Measurements from ENCODE around the gene SWI5.
A peak's percentile ranks its signal among the peaks of the same experiment; 100 is the strongest.

SWI5 gene

DNA sequence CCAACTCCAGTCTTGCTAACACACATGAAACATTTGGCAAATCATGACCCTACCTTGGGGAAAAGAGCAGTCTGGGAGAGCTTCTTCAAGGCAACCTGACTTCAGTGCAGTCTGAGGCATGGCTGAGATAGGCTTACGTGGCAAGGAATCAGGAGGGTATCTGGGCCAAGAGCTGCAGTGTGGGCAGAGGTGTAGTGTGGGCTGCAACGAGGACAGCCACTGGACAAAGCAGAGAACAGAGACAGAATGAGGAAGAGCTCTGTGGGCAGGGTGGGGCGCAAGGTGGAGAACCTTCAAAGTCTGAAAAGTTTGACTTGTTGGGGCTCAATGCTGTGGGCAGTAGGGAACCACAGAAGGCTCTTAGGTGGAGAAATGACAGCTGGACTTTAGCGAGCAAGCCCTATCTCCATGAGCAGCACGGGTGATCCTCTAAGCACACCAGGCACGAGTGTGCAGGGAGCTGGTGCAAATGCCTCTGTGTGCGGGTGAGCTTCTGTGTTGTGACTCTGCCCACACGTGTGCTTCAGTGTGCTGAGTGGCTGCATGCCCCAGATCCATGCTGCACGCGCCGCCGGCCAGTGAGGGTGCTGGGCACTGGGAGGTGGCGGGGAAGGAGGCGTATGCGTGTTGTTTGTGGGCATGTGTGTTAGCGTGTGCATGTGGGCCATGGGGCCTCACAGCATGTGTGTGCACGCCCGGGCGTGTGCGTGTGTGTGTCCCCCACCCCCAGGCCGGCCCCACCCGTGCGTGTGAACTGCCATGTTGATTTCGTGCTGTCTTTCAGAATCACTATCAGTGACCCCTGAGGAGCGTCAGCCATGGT, 23.5 kb upstream of the SWI5 start:
- Histone ChIP-seq H3K4me2 (ENCODE audit: low read length) (peak overlapping the region; percentile 24; the same call in 1 of the 2 replicates), H3K4me3 (ENCODE audit: low read depth, low read length, poor library complexity, severe bottlenecking) (no peak overlapping the region), H3K4me1 (ENCODE audit: insufficient read depth, low read length, severe bottlenecking) (peaks cover 25% of the 10 kb centered on the region), H4K20me1 (ENCODE audit: insufficient read depth, low read length) (no peaks in the 10 kb centered on the region), H3K9me3 (ENCODE audit: low read length) (no peaks in the 10 kb centered on the region), H3K79me2 (ENCODE audit: insufficient read depth, low read length) (no peaks in the 10 kb centered on the region), H3K27me3 (ENCODE audit: insufficient read depth, low read length) (peaks cover 23% of the 10 kb centered on the region), H3F3A (ENCODE audit: insufficient read depth, low read length) (no peaks in the 10 kb centered on the region), H3K27ac (ENCODE audit: low read depth, low read length, poor library complexity, severe bottlenecking) (no peak overlapping the region), H2AFZ (ENCODE audit: low read length) (no peak overlapping the region), H3K9ac (ENCODE audit: low read length) (no peak overlapping the region), H3K9me2 (ENCODE audit: low read depth, low read length) (no peaks in the 10 kb centered on the region), H3K36me3 (ENCODE audit: insufficient read depth, low read length) (peaks cover under 1% of the 10 kb centered on the region; the same call in 1 of the 2 replicates)
- TF ChIP-seq, protein P1, sequence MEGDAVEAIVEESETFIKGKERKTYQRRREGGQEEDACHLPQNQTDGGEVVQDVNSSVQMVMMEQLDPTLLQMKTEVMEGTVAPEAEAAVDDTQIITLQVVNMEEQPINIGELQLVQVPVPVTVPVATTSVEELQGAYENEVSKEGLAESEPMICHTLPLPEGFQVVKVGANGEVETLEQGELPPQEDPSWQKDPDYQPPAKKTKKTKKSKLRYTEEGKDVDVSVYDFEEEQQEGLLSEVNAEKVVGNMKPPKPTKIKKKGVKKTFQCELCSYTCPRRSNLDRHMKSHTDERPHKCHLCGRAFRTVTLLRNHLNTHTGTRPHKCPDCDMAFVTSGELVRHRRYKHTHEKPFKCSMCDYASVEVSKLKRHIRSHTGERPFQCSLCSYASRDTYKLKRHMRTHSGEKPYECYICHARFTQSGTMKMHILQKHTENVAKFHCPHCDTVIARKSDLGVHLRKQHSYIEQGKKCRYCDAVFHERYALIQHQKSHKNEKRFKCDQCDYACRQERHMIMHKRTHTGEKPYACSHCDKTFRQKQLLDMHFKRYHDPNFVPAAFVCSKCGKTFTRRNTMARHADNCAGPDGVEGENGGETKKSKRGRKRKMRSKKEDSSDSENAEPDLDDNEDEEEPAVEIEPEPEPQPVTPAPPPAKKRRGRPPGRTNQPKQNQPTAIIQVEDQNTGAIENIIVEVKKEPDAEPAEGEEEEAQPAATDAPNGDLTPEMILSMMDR (IDR thresholded peaks at IDR 0.05; ENCODE audit: low read length): no peak
- no peak for TF ChIP-seq EZH2 (IDR thresholded peaks at IDR 0.05; ENCODE audit: borderline replicate concordance, low read length)

DNA sequence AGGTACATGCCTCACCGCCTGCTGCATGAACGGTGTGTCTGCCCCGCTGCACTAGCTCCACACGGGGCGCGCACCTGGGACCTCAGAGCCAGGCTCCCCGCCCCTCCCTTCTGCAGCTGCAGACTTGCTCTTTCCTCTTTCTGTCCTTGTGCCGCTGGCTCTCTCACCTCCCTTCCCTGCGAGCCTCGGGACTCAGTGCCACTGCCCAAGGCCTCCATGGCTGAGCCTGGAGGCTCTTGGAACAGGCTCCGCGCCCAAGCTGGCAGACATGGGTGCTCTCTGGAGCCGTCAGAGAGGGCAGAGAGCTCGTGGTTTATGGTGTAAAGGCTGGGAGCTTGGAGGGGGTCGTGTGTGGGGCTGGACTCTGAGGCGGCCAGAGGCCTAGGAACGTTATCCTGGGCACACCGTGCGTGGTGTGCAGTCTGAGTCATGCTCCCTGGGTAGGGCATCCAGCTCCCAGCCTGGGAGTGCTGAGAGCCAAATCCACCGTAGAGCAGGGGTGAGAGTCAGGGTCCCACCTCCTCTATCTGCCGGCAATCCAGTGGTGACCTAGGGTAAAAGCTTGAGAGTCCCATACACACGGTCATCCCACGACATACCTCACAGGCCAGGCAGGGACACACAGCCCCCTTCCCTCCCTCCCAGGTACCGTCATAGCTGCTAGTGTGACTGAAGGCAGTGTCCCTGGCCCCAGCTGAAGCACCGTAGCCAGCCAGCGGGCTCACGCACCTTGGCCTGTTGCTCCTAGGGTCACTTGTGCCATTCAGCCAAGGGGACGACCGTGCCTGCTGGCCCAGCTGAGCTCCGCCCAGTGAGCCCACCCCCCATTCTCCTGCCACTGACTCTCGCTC, 22.7 kb upstream of the SWI5 start:
- Histone ChIP-seq H3K27me3 (ENCODE audit: insufficient read depth, low read length) (peaks cover 23% of the 10 kb centered on the region), H3F3A (ENCODE audit: insufficient read depth, low read length) (no peaks in the 10 kb centered on the region), H3K36me3 (ENCODE audit: insufficient read depth, low read length) (peaks cover 9% of the 10 kb centered on the region; the same call in 1 of the 2 replicates), H3K9me2 (ENCODE audit: low read depth, low read length) (no peaks in the 10 kb centered on the region), H3K9me3 (ENCODE audit: low read length) (no peaks in the 10 kb centered on the region), H4K20me1 (ENCODE audit: insufficient read depth, low read length) (no peaks in the 10 kb centered on the region), H3K79me2 (ENCODE audit: insufficient read depth, low read length) (no peaks in the 10 kb centered on the region), H3K27ac (ENCODE audit: low read depth, low read length, poor library complexity, severe bottlenecking) (no peak overlapping the region), H3K4me1 (ENCODE audit: insufficient read depth, low read length, severe bottlenecking) (peaks cover 25% of the 10 kb centered on the region), H3K9ac (ENCODE audit: low read length) (no peak overlapping the region), H2AFZ (ENCODE audit: low read length) (no peak overlapping the region), H3K4me3 (ENCODE audit: low read depth, low read length, poor library complexity, severe bottlenecking) (no peak overlapping the region), H3K4me2 (ENCODE audit: low read length) (peak overlapping the region; percentile 24; the same call in 1 of the 2 replicates)
- TF ChIP-seq, protein P1 (IDR thresholded peaks at IDR 0.05; ENCODE audit: low read length): no peak
- no peak for TF ChIP-seq EZH2 (IDR thresholded peaks at IDR 0.05; ENCODE audit: borderline replicate concordance, low read length)

GRCh38 chr9:128253991-128254346, 22.1 kb upstream of the SWI5 start:
- Histone ChIP-seq H3K27me3 (ENCODE audit: insufficient read depth, low read length) (peaks cover 19% of the 10 kb centered on the region), H3K27ac (ENCODE audit: low read depth, low read length, poor library complexity, severe bottlenecking) (no peak overlapping the region), H4K20me1 (ENCODE audit: insufficient read depth, low read length) (no peaks in the 10 kb centered on the region), H3K9ac (ENCODE audit: low read length) (no peak overlapping the region), H3K4me3 (ENCODE audit: low read depth, low read length, poor library complexity, severe bottlenecking) (no peak overlapping the region), H3K9me3 (ENCODE audit: low read length) (no peaks in the 10 kb centered on the region), H3F3A (ENCODE audit: insufficient read depth, low read length) (no peaks in the 10 kb centered on the region), H2AFZ (ENCODE audit: low read length) (no peak overlapping the region), H3K9me2 (ENCODE audit: low read depth, low read length) (no peaks in the 10 kb centered on the region), H3K36me3 (ENCODE audit: insufficient read depth, low read length) (peaks cover 15% of the 10 kb centered on the region; the same call in 1 of the 2 replicates), H3K4me2 (ENCODE audit: low read length) (no peak overlapping the region), H3K79me2 (ENCODE audit: insufficient read depth, low read length) (no peaks in the 10 kb centered on the region), H3K4me1 (ENCODE audit: insufficient read depth, low read length, severe bottlenecking) (peaks cover 25% of the 10 kb centered on the region)
- TF ChIP-seq, protein P1 (IDR thresholded peaks at IDR 0.05; ENCODE audit: low read length): no peak
- TF ChIP-seq EZH2 (IDR thresholded peaks at IDR 0.05; ENCODE audit: borderline replicate concordance, low read length): no peak
